SK-N-MC (cell line): ENCODE results near the gene GSK3B.

ENCODE experiments used
- EZH2 ChIP-seq: fragments of 200-600 bp; sonication (generic); IDR thresholded peaks from one replicate; pipeline ENCODE4 v1.6.1; 2017; ENCODE audit warnings: antibody characterized with exemption
- POLR2AphosphoS5 ChIP-seq: IDR thresholded peaks from 2 replicates; pipeline ENCODE4 v1.6.1; 2012; ENCODE audit warnings: mild to moderate bottlenecking, low read depth, low read length, borderline replicate concordance

GRCh38 chr3:120142236-120142635 lies 48.0 kb upstream of the GSK3B start:
- TF ChIP-seq EZH2 (no peak), POLR2AphosphoS5 (no peak)
